ENCODE data around the gene LYZL1. TPM values are rescaled to one million over a fixed set of nuclear protein-coding genes. Genes with fewer than 3 reads are reported as not detected.
"Not testable (repeated sequence)": the region's sequence is repeated elsewhere in the genome, so short reads cannot be mapped to it uniquely, and the experiment has no call there.

The LYZL1 gene
- total RNA-seq, 2 experiments from 2014 or later, result not detected

DNA sequence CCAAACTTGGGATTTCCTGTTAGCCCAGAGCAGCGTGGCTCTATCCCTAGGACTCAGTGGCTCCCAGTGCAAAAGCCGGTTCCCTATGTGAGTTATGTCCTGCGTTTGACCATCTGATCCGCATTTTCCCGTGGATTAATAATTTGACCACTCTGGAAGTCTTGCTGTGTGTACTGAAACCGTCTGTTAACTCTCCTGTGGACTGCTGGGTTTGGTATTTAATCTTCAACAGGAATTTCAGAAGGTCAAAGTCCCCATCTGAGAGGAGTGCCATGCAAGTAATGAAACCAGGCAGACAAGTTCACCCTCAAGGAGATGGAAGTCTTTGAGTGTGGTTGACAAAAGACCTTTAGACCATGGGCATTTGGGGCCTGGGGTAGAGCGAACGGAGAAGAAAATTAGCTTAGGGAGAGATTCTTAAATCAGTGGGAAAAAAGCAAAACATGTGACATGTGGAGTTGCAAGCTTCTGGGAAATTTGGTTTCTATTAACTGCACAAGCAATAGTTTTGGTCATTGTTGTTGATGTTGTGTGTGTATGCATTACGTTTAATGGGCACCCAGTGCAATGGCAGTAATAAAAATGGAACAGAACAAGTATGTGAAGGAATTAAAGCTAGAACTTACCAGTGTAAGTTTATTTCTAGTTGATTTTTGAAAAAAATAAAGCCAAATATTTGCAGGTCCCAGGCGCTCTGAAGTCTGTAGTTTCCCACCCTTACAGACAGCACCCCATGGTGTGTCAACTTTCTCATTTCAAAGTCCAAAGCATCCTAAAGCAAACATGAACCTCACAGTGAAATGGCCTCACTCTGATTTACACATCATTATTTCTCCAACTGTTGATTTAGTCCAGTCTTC, 38.2 kb downstream of the LYZL1 start:
- Mint-ChIP-seq H3K4me3 (no peak overlapping the region), H3K36me3 (ENCODE audit: low read depth) (no peaks in the 10 kb centered on the region), H3K4me1 (ENCODE audit: low read depth) (no peaks in the 10 kb centered on the region), H3K27ac (no peak overlapping the region), H3K27me3 (ENCODE audit: low read depth) (peaks cover 23% of the 10 kb centered on the region), H3K9me3 (no peaks in the 10 kb centered on the region)
- CTCF ChIA-PET, result interaction anchor here (0.6 kb wide), 1 partner anchor 433 kb away, joined by 3 read pairs; no protein-coding TSS in a partner anchor
- DNase-seq, result no peak
- intact Hi-C loops (cut with micrococcal nuclease), result no loop called here

- CTCF ChIA-PET, result interaction anchor here (0.6 kb wide), 1 partner anchor 433 kb away, joined by 3 read pairs; no protein-coding TSS in a partner anchor
- Mint-ChIP-seq H3K27me3 (ENCODE audit: low read depth) (peaks cover 25% of the 10 kb centered on the region), H3K4me3 (no peak overlapping the region), H3K4me1 (ENCODE audit: low read depth) (no peaks in the 10 kb centered on the region), H3K9me3 (no peaks in the 10 kb centered on the region), H3K36me3 (ENCODE audit: low read depth) (no peaks in the 10 kb centered on the region), H3K27ac (no peak overlapping the region)
- intact Hi-C loops (cut with micrococcal nuclease), result no loop called here
- DNase-seq, result no peak
These were observed 38.9 kb downstream of the LYZL1 start for GRCh38 chr10:29327746-29328102.

DNA sequence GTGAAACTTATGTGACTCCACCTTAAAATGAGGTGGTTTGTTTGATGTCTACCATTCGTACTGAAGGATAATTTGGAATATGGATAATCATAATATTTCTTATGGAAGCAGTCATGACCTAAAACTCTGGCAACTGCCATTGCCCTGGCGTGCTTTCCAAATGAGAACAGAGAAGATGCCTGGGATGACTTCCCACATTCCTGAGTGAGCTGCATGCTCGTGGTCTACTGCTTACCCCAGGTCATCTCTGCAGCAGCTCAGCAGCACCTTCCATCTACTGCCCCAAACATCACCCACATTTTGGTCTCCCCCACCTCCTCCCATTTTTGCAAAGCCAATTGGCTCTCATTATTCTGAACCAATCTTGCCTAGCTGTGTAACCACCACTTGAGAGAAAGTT, 40.1 kb downstream of the LYZL1 start:
- Mint-ChIP-seq H3K4me3 (no peak overlapping the region), H3K36me3 (ENCODE audit: low read depth) (no peaks in the 10 kb centered on the region), H3K27me3 (ENCODE audit: low read depth) (peaks cover 22% of the 10 kb centered on the region), H3K4me1 (ENCODE audit: low read depth) (no peaks in the 10 kb centered on the region), H3K27ac (no peak overlapping the region), H3K9me3 (no peaks in the 10 kb centered on the region)
- no peak for DNase-seq
- CTCF ChIA-PET, result no interaction called here
- intact Hi-C loops (cut with micrococcal nuclease), result no loop called here

DNA sequence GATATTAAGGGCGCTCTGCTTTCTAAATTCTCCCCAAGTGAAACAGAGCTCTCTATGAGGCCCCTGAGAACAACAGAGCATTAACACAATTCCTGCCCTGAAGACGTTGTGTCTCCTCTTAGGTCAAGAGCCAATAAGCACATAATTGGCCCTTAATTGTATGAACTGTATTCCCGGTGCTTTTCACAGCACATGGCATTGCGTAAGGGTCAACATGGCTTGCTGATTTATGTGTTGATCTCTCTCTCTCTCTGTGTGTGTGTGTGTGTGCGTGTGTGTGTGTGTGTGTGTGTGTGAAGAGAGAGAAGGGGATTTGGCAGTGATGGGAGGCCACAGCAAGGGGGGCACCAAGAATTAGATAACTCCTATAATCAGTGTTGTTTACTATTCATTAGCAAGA, 40.5 kb downstream of the LYZL1 start:
- Mint-ChIP-seq H3K27ac (no peak overlapping the region), H3K27me3 (ENCODE audit: low read depth) (peaks cover 20% of the 10 kb centered on the region), H3K4me1 (ENCODE audit: low read depth) (no peaks in the 10 kb centered on the region), H3K36me3 (ENCODE audit: low read depth) (no peaks in the 10 kb centered on the region), H3K9me3 (no peaks in the 10 kb centered on the region), H3K4me3 (no peak overlapping the region)
- DNase-seq, result no peak
- CTCF ChIA-PET, result no interaction called here
- intact Hi-C loops (cut with micrococcal nuclease), result no loop called here

DNA sequence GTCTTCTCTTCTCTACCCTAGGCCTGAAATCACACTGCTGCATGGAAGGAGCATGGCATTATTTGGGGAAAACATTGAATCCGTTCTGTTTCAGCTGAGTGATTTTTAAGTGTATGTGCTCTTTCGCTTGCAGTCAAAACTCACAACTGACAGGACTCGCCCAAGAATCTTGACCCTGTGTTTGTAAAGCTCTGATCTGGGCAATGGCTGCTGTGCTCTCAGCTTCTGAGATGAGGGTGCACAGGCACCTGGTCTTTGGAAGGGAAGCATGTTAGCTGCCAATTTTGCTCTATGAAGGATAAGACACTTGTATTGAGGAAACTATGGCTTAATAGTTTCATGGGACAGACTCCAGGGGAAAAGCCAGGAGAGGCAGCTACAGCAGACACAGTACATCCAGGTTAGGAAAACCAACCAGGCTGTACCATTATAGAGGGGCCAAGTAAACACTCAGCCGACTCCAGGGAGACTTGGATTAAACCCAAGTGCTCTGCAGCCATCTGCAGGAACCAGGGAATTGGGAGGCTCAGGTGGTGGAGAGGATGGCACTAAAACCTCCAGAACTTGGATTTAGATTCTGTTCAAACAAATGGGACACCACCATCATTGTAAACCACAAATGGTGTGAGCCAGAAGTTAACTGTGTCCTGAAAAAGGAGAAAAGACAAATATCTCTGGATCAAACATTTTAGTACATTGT, 43.3 kb downstream of the LYZL1 start:
- no peak overlapping the region for H3K4me3 Mint-ChIP-seq
- CTCF ChIA-PET, result no interaction called here
- no peaks in the 10 kb centered on the region for H3K36me3 Mint-ChIP-seq (ENCODE audit: low read depth)
- peaks cover 21% of the 10 kb centered on the region for H3K27me3 Mint-ChIP-seq (ENCODE audit: low read depth)
- H3K9me3 Mint-ChIP-seq, result no peaks in the 10 kb centered on the region
- H3K4me1 Mint-ChIP-seq (ENCODE audit: low read depth), result no peaks in the 10 kb centered on the region
- no peak for DNase-seq
- intact Hi-C loops (cut with micrococcal nuclease), result no loop called here
- no peak overlapping the region for H3K27ac Mint-ChIP-seq

DNA sequence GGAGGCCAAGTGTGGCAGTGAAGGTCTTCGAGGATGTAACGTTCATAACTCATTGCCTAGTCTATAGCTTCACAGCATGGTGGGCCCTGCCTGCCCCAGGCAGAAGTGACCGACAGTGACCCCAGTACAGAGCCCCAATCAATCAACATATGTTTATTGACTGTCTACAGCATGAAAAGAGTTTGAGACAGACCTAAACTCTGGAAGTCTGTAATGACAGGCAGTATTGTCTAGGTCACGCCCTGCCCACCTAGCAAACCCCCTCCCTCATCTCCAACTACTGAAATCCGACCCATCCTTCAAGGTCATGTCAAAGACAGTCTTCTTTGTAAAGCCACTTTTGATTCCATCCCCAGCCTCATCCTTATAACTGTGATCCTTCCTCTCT, 43.9 kb downstream of the LYZL1 start:
- no peaks in the 10 kb centered on the region for H3K9me3 Mint-ChIP-seq
- H3K27ac Mint-ChIP-seq, result no peak overlapping the region
- H3K4me1 Mint-ChIP-seq (ENCODE audit: low read depth), result no peaks in the 10 kb centered on the region
- CTCF ChIA-PET, result no interaction called here
- no peaks in the 10 kb centered on the region for H3K36me3 Mint-ChIP-seq (ENCODE audit: low read depth)
- peaks cover 22% of the 10 kb centered on the region for H3K27me3 Mint-ChIP-seq (ENCODE audit: low read depth)
- no peak for DNase-seq
- intact Hi-C loops (cut with micrococcal nuclease), result no loop called here
- H3K4me3 Mint-ChIP-seq, result no peak overlapping the region

DNA sequence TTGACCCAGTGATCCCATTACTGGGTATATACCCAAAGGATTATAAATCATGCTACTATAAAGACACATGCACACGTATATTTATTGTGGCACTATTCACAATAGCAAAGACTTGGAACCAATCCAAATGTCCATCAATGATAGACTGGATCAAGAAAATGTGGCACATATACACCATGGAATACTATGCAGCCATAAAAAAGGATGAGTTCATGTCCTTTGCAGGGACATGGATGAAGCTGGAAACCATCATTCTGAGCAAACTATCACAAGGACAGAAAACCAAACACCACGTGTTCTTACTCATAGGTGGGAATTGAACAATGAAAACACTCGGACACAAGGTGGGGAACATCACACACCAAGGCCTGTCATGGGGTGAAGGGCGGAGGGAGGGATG, 48.7 kb downstream of the LYZL1 start:
- H3K4me1 Mint-ChIP-seq (ENCODE audit: low read depth); CTCF ChIA-PET; intact Hi-C loops (cut with micrococcal nuclease): not testable (repeated sequence)

GRCh38 chr10:29343607-29344038, 54.8 kb downstream of the LYZL1 start:
- peaks cover 4% of the 10 kb centered on the region for H3K9me3 Mint-ChIP-seq
- no peaks in the 10 kb centered on the region for H3K4me1 Mint-ChIP-seq (ENCODE audit: low read depth)
- intact Hi-C loops (cut with micrococcal nuclease), result no loop called here
- CTCF ChIA-PET, result no interaction called here
- H3K27me3 Mint-ChIP-seq (ENCODE audit: low read depth), result peaks cover 22% of the 10 kb centered on the region
- H3K27ac Mint-ChIP-seq, result no peak overlapping the region
- no peak overlapping the region for H3K4me3 Mint-ChIP-seq
- H3K36me3 Mint-ChIP-seq (ENCODE audit: low read depth), result no peaks in the 10 kb centered on the region
- DNase-seq, result peak; percentile 23

More for the DNA sequence above, 48.7 kb downstream of the LYZL1 start:
- not testable (repeated sequence) for H3K9me3 Mint-ChIP-seq; H3K4me3 Mint-ChIP-seq; H3K27me3 Mint-ChIP-seq (ENCODE audit: low read depth); H3K27ac Mint-ChIP-seq; H3K36me3 Mint-ChIP-seq (ENCODE audit: low read depth); DNase-seq

- Mint-ChIP-seq H3K27ac (no peak overlapping the region), H3K36me3 (ENCODE audit: low read depth) (no peaks in the 10 kb centered on the region), H3K4me3 (no peak overlapping the region), H3K9me3 (peaks cover 4% of the 10 kb centered on the region), H3K27me3 (ENCODE audit: low read depth) (peaks cover 22% of the 10 kb centered on the region), H3K4me1 (ENCODE audit: low read depth) (no peaks in the 10 kb centered on the region)
- intact Hi-C loops (cut with micrococcal nuclease), result no loop called here
- no peak for DNase-seq
- CTCF ChIA-PET, result interaction anchor here (1.2 to 1.3 kb wide), 2 partner anchors 11 to 27 kb away, joined by 3 to 4 read pairs; no protein-coding TSS in a partner anchor
These were observed 55.4 kb downstream of the LYZL1 start for GRCh38 chr10:29344073-29344820.

DNA sequence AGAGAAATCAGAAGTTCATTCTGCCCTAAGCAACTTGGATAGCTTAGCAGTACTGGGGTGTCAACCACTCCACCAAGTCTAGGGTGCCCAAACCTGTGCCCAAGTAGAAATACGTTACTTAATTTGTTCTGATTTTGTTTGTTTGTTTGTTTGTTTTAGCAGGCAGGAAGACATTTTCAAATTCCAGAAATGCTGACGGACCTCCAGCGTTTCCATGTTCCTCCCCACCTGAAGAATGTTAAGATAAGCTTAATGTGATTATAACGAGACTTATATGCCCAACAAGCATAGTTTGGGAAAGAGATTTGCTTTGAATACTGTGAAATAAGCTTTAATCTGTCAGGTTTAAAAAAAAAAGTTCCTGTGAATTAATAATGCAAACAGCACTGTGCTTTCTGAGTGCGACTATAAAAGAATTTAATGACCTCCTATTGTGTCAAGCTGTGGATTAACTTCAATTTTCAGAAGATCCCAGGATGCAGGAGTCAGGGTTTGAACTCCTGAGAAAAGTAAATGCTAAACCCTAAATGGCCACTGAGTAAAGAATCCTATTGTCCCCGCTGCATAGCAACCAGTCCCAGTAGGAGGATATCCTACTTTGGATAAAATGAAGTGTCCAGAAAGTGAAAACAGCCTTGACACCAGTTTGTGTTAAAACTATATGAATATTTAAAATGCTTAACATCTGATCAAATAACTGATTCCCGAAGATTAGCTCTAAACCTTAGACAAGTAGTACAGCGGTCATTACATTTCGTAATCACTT, 56.5 kb downstream of the LYZL1 start:
- CTCF ChIA-PET, result interaction anchor here (1.2 to 1.3 kb wide), 2 partner anchors 10 to 26 kb away, joined by 3 to 4 read pairs; no protein-coding TSS in a partner anchor
- DNase-seq, result no peak
- H3K4me3 Mint-ChIP-seq, result no peak overlapping the region
- no peaks in the 10 kb centered on the region for H3K4me1 Mint-ChIP-seq (ENCODE audit: low read depth)
- H3K36me3 Mint-ChIP-seq (ENCODE audit: low read depth), result no peaks in the 10 kb centered on the region
- no peak overlapping the region for H3K27ac Mint-ChIP-seq
- peaks cover 4% of the 10 kb centered on the region for H3K9me3 Mint-ChIP-seq
- peaks cover 25% of the 10 kb centered on the region for H3K27me3 Mint-ChIP-seq (ENCODE audit: low read depth)
- intact Hi-C loops (cut with micrococcal nuclease), result no loop called here

DNA sequence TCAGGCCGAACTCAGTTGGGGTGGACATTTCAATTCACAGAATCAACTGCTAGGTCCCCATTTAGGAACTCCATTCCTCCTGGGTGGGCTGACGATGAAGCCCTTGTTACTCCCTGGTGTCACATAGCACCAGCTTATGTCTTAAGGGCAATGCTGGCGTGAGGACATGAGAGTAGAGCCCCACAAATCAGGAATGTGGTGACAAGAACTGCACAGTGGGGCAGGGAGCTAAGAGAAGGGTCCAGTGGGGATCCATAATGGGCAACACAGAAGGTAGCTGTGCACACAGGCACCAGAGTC, 57.0 kb downstream of the LYZL1 start:
- Mint-ChIP-seq H3K9me3 (peaks cover 4% of the 10 kb centered on the region), H3K4me3 (no peak overlapping the region), H3K36me3 (ENCODE audit: low read depth) (no peaks in the 10 kb centered on the region), H3K4me1 (ENCODE audit: low read depth) (no peaks in the 10 kb centered on the region), H3K27me3 (ENCODE audit: low read depth) (peaks cover 25% of the 10 kb centered on the region), H3K27ac (no peak overlapping the region)
- CTCF ChIA-PET, result no interaction called here
- intact Hi-C loops (cut with micrococcal nuclease), result no loop called here
- no peak for DNase-seq

Measured in activated naive CD4-positive, alpha-beta T cell treated with anti-CD3 and anti-CD28 coated beads for 36 hours (primary cell).